ELF-1 (cell line): Measurements from ENCODE around the gene EEA1.

ENCODE experiments used
- DNase-seq: peaks from one replicate; pipeline ENCODE4 v3.0.0-alpha.2; 2016; ENCODE audit warnings: low read depth, low spot score

Gene EEA1

GRCh38 chr12:92890601-92891106 lies 38.4 kb downstream of the EEA1 start:
- DNase-seq, result no peak

- DNase-seq, result no peak
Measured at GRCh38 chr12:92886131-92886530, 43.0 kb downstream of the EEA1 start.

- no peak for DNase-seq
Measured at GRCh38 chr12:92879698-92880322, 49.3 kb downstream of the EEA1 start.

GRCh38 chr12:92877904-92878303 lies 51.2 kb downstream of the EEA1 start:
- no peak for DNase-seq

GRCh38 chr12:92876496-92876895 lies 52.6 kb downstream of the EEA1 start:
- no peak for DNase-seq

GRCh38 chr12:92871116-92871515 lies 58.0 kb downstream of the EEA1 start:
- no peak for DNase-seq

GRCh38 chr12:92866418-92866817 lies 62.7 kb downstream of the EEA1 start:
- no peak for DNase-seq

- DNase-seq, result no peak
Measured at GRCh38 chr12:92863251-92863650, 65.8 kb downstream of the EEA1 start.

GRCh38 chr12:92861381-92861780 lies 67.7 kb downstream of the EEA1 start:
- no peak for DNase-seq

GRCh38 chr12:92860521-92860920 lies 68.6 kb downstream of the EEA1 start:
- DNase-seq, result no peak

GRCh38 chr12:92859650-92860386 lies 69.3 kb downstream of the EEA1 start:
- DNase-seq, result no peak

- no peak for DNase-seq
Measured at GRCh38 chr12:92857818-92858217, 71.3 kb downstream of the EEA1 start.

GRCh38 chr12:92854344-92854743 lies 74.8 kb downstream of the EEA1 start:
- DNase-seq, result no peak

GRCh38 chr12:92848740-92849139 lies 80.4 kb downstream of the EEA1 start:
- DNase-seq, result no peak

GRCh38 chr12:92847368-92847767 lies 81.7 kb downstream of the EEA1 start:
- no peak for DNase-seq

- no peak for DNase-seq
Measured at GRCh38 chr12:92845329-92845728, 83.8 kb downstream of the EEA1 start.

- DNase-seq, result no peak
Measured at GRCh38 chr12:92844151-92844763, 84.8 kb downstream of the EEA1 start.

- no peak for DNase-seq
Measured at GRCh38 chr12:92829686-92830282, 99.3 kb downstream of the EEA1 start.

- no peak for DNase-seq
Measured at GRCh38 chr12:92828565-92828964, 100.5 kb downstream of the EEA1 start.

- peak; percentile 6 for DNase-seq
Measured at GRCh38 chr12:92827836-92828431, 101.2 kb downstream of the EEA1 start.

- no peak for DNase-seq
Measured at GRCh38 chr12:92821142-92821541, 108.0 kb downstream of the EEA1 start.

GRCh38 chr12:92814584-92814983 lies 114.5 kb downstream of the EEA1 start:
- DNase-seq, result no peak
